ENCODE results near the gene FERMT3. TPM values are rescaled to one million over a fixed set of nuclear protein-coding genes. Genes with fewer than 3 reads are reported as not detected.

Gene FERMT3
- 1.3 and 1.9 TPM in 2 replicates for total RNA-seq (2014; rRNA removed; shearing (Covaris generic))

DNA sequence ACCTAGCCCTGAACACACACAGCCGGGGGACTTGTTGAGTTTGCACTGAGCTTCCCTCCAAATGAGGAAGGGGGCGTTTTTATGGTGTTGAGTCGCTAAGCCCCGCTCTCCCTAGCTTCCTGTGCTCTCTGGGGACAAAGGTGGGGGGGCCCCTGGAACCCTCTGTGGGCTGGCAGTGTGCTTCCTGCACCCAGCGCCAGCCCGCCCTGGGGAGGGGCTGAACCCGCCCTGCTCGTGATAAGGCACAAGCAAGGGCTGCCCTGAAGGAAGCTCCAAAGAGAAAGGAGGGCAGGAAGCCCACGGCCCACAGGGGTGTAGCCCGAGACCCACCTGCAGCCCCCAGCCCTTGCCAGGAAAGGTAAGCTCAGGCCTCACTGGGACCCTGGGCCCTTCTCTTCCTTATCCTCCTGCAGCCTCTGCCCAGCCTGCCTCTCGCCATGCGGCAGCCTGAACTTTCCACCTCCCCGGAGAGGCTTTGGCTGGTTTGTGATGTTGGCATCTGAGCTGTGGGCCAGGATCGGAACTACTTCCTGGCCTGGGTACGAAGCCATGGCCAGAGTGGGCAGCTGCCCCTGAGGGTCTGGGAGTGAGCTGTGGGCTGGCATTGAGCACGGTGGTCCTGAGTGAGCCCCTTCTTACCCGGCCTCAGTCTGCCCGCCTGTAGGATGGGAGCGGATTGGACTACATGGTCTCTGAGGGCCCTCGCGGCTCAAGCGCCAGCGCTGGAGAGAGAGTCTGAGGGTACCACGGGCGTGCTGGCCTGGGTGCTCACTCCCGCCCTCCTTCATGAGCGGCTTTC is at the start of gene FERMT3:
Gene FERMT3, plus strand, starts transcription at position 265 of the 799 bp plus-strand sequence. CDS start 644 bp downstream, outside the sequence.

DNA sequence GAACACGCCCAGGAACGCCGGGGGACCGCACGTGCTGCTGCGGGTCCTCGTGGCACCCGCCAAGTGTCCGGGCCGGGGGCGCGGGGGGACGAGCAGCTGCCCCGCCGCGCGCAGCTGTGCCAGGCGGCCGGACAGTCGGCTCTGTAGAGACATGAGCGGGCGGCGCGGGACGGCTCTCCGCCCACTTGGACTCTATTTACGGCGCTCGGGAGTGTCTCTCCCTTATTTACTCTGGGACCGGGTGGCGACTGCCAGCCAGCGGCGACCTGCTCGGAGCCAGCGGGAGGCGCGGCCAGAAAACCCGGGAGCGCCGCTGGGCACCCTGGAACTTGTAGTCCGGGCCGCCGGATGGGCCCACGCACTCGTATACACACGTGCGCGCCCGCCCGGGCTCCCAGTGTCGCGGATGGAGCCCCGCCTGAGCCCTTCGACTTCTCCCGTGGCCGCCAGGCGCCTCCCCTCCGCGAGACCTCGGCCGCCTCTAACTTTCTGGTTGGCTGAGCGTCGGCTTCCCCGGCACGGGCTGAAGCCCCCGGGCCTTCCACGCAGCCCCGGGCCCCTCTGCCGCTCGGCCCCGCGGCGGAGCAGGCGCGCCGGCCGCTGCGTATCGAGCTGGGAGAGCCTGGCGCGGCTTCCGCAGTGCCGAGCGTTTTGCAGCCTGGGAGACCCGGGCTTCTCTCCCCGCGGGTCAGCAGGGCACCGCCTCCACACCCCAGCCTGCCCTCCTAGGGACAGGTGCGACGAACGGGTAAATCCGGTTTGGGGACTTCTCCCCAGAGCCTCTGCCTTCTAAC is 40.5 kb upstream of the FERMT3 start, which contains the start of gene MACROD1:
Gene MACROD1, minus strand, starts transcription at position 272 of the 794 bp plus-strand sequence. Its CDS starts 119 bp downstream, at position 153.

DNA sequence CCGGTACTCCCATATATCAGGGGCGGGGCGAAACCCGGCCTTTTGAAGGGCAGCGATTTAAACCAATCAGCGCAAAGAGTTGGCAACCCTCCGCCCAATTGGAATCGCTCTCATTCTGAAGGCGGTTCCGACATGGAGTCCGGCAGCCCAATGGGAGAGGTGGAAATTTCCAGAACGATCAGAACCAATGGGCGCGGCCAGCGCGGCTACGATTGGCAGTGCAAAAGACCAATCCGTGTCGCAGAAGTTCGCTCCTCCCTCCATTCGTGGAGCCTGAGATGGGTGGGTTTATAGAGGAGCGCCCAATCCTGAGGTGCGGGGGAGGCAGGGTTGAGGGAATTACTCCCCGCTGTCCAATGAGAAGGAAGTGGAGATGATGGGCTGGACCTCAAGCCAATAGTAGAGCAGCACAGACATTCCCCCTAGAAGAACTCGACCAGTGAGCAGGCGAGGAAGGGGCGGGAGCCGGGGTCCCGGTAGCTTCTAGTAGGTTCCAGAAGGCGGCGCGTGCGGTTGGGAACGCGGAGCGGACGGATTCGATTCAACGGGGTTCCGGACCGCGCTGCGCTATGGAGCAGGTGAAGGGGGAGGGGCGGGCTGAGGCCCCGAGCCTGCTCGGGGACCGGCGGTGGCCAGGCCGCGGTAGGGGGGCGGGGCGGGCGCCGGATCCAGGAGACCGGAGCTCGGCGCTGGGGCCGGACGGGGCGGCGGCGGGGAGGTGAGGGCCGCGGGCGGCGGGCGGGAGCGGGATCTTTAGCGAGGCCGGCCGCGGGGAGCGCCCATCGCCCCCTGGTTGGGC is 20.6 kb upstream of the FERMT3 start, which contains the start of gene STIP1:
Gene STIP1, plus strand, starts transcription at position 479 of the 799 bp plus-strand sequence. Its CDS starts 91 bp downstream, at position 570.

DNA sequence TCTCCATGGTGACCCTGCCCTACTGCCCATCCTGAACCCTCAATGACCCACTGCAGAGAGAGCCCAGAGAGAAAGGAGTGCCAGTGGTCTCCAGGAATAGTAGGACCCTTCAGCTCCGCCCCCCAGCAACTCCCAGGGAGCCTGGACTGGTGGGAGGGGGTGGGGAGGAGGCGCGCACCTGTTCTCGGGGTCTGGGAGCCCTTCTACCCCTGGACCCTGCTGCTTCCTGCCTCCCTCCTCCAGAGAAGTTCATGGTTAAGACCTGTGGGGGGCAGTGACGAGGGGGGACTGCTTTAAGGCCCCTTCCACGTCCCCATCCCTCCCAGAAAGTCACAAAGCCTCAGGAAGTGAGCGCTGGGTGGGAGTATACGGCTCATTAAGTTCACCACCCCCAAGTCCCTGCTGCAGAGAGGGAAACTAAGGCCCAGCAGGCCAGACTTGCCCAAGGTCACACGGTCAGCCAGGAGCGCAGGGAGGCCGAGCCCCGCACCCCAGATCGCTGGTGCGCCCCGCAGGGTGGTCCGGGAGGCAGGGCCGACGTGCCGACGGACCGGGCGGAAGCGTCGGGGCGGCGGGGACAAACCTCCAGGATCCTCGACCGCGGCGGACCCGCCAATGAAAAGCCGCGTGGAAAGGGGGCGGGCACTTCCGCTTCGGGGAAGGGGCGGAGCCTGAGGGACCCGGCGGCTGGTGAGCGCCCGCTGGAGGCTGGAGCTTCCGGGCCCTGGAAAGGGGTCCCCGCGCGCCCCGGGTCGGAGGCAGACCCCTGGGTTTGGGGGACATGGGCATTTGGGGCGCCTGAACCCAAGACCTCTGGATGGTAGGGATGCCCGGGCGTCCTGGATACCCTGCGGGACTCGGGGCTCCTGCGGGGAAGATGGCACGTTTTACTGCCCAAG is 19.3 kb downstream of the FERMT3 start, which contains the start of the genes NUDT22 and TRPT1:
Gene NUDT22, plus strand, starts transcription at position 667 of the 899 bp plus-strand sequence. CDS start 379 bp downstream, outside the sequence.
Gene TRPT1, minus strand, starts transcription at position 579 of the 899 bp plus-strand sequence. Its CDS starts 326 bp downstream, at position 253.

DNA sequence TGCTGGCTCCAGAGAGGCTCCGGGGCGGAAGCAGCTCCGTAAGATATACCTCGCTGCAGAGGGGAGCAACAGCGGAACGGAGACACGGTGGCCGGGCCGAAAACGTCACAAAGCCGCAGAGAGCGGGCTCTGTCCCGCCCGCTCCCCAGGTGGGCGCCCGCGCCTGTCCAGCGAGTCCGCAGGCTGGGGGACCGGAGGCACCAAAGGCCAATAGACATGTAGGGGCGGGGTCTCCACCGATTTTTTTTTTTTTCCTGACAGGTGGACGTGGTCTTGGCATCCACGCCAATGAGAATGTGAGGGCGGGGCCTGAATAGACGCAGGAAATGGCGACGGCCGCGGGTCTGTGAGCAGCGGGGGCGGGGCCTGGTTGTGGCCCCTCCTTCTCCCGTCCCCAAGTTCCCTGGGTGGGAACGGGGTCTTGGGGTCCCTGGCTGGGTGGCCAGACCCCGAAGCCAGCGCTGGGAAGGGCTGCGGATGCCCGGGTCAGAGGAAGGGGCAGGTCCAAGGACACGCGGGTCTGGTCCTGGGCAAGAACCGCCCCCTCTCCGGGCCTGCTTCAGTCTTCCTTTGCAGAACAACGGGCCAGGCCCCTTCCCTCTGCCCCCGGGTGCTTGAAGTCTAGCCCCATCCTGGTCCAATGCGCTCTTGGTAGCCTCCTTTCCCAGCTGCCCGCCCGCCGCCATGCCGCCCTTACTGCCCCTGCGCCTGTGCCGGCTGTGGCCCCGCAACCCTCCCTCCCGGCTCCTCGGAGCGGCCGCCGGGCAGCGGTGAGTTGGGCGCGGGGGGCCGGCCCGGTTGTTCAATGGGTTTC is 23.9 kb downstream of the FERMT3 start, which contains the start of gene DNAJC4:
Gene DNAJC4, plus strand, starts transcription at position 378 of the 814 bp plus-strand sequence. Its CDS starts 307 bp downstream, at position 685.

GRCh38 chr11:64233913-64234586 is 27.5 kb downstream of the FERMT3 start, which contains the start of gene VEGFB:
Gene VEGFB (plus strand): TSS chr11:64234584. CDS start chr11:64234834, 250 bp downstream.

GRCh38 chr11:64240435-64241240 is 34.1 kb downstream of the FERMT3 start, which contains the start of gene FKBP2:
Gene FKBP2 (plus strand): TSS chr11:64241095. CDS start chr11:64242388, 1,293 bp downstream.

GRCh38 chr11:64246871-64247728 is 40.6 kb downstream of the FERMT3 start, which contains the start of gene PPP1R14B:
Gene PPP1R14B (minus strand): TSS chr11:64246943. CDS start chr11:64246673, 270 bp downstream.

DNA sequence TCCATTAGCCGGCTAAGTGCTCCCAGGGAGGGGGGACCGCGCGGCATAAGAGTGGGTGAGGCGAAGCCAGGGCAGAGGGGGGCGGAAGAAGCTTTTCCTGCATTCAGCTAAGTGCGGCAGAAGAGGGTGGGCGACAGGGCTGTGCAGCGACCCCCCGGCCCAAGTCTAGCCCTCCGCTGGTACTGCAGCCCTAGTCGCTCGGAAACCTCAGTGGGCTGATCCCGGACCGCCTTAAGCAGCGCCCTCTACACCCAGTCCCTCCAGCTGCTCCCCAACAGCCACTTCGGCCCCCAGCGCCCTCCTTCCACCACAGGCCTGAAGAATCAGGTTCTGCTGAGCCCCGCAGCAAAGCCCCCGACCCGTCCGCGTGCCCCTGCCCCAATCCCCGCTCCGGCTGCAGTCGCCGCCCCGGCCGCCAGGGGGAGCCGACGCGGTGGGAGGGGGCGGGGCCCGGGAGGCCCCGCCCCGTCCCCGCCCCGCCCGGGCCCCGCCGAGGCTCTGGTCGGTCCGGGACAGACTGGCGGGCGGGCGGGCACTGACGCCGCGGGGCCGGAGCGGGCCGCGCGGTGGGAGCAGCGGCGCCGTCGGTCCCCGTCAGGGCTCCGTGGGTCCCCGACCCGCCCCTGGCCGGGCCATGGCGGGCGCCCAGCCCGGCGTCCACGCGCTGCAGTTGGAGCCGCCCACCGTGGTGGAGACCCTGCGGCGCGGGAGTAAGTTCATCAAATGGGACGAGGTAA is 44.7 kb downstream of the FERMT3 start, which contains the start of gene PLCB3:
Gene PLCB3, plus strand, starts transcription at position 515 of the 737 bp plus-strand sequence. Its CDS starts 120 bp downstream, at position 635.

Other genes starting within 250 kb of the FERMT3 start
- 751 and 944 TPM in 2 replicates for gene COX8A, start 232.1 kb upstream of the FERMT3 start, total RNA-seq (2014; rRNA removed; shearing (Covaris generic))
- gene OTUB1, start 220.3 kb upstream of the FERMT3 start, total RNA-seq (2014; rRNA removed; shearing (Covaris generic)) = 89.1 and 101 TPM in 2 replicates
- gene FLRT1, start 170.8 kb upstream of the FERMT3 start, total RNA-seq (2014; rRNA removed; shearing (Covaris generic)) = 1.2 and 1.4 TPM in 2 replicates
- gene MACROD1, start 40.6 kb upstream of the FERMT3 start, total RNA-seq (2014; rRNA removed; shearing (Covaris generic)) = 97.2 and 109 TPM in 2 replicates
- gene STIP1, start 20.6 kb upstream of the FERMT3 start, total RNA-seq (2014; rRNA removed; shearing (Covaris generic)) = 311 and 341 TPM in 2 replicates
- 56.2 and 74.4 TPM in 2 replicates for gene TRPT1, start 19.5 kb downstream of the FERMT3 start, total RNA-seq (2014; rRNA removed; shearing (Covaris generic))
- gene NUDT22, start 19.6 kb downstream of the FERMT3 start, total RNA-seq (2014; rRNA removed; shearing (Covaris generic)) = 69.5 and 70.7 TPM in 2 replicates
- 16.8 and 23.4 TPM in 2 replicates for gene DNAJC4, start 23.8 kb downstream of the FERMT3 start, total RNA-seq (2014; rRNA removed; shearing (Covaris generic))
- gene VEGFB, start 27.9 kb downstream of the FERMT3 start, total RNA-seq (2014; rRNA removed; shearing (Covaris generic)) = 30.6 and 44.7 TPM in 2 replicates
- gene FKBP2, start 34.4 kb downstream of the FERMT3 start, total RNA-seq (2014; rRNA removed; shearing (Covaris generic)) = 144 and 182 TPM in 2 replicates
- 650 and 685 TPM in 2 replicates for gene PPP1R14B, start 40.2 kb downstream of the FERMT3 start, total RNA-seq (2014; rRNA removed; shearing (Covaris generic))
- 39.2 and 44.9 TPM in 2 replicates for gene PLCB3, start 44.8 kb downstream of the FERMT3 start, total RNA-seq (2014; rRNA removed; shearing (Covaris generic))
- 99.6 and 101 TPM in 2 replicates for gene BAD, start 77.9 kb downstream of the FERMT3 start, total RNA-seq (2014; rRNA removed; shearing (Covaris generic))
- gene GPR137, start 79.1 kb downstream of the FERMT3 start, total RNA-seq (2014; rRNA removed; shearing (Covaris generic)) = 27.5 and 30.3 TPM in 2 replicates
- gene KCNK4, start 84.6 kb downstream of the FERMT3 start, total RNA-seq (2014; rRNA removed; shearing (Covaris generic)) = 0.61 and 0.68 TPM in 2 replicates
- gene CATSPERZ, start 93.6 kb downstream of the FERMT3 start, total RNA-seq (2014; rRNA removed; shearing (Covaris generic)) = 1.9 and 3.7 TPM in 2 replicates
- gene ESRRA, start 98.8 kb downstream of the FERMT3 start, total RNA-seq (2014; rRNA removed; shearing (Covaris generic)) = 60.7 and 66.5 TPM in 2 replicates
- 811 and 881 TPM in 2 replicates for gene TRMT112, start 110.8 kb downstream of the FERMT3 start, total RNA-seq (2014; rRNA removed; shearing (Covaris generic))
- gene PRDX5, start 111.4 kb downstream of the FERMT3 start, total RNA-seq (2014; rRNA removed; shearing (Covaris generic)) = 418 and 488 TPM in 2 replicates
- gene CCDC88B, start 133.5 kb downstream of the FERMT3 start, total RNA-seq (2014; rRNA removed; shearing (Covaris generic)) = 4.1 and 5.9 TPM in 2 replicates
- gene RPS6KA4, start 152.4 kb downstream of the FERMT3 start, total RNA-seq (2014; rRNA removed; shearing (Covaris generic)) = 32.4 and 37.5 TPM in 2 replicates